ENCODE measurements around the gene C11orf58. TPM values are rescaled to one million over a fixed set of nuclear protein-coding genes. Genes with fewer than 3 reads are reported as not detected.

C11orf58 gene
- polyA plus RNA-seq, 3 donors, result 44.8 to 102 (median 94.5) TPM

- H3K4me1 Mint-ChIP-seq, result peaks cover 3% of the 10 kb centered on the region
- H3K9ac ChIP-seq (ENCODE audit: insufficient read depth, low read length, poor library complexity, severe bottlenecking), result no peak overlapping the region
- H3K9me3 Mint-ChIP-seq, result no peaks in the 10 kb centered on the region
- no peaks in the 10 kb centered on the region for H3K4me1 ChIP-seq (ENCODE audit: control insufficient read depth in 1 of 2, insufficient read depth in 2 of 2, low read length in 2 of 2)
- peaks cover 81 to 91% of the 10 kb centered on the region in 2 donors for H3K36me3 Mint-ChIP-seq
- H3K79me2 ChIP-seq (ENCODE audit: insufficient read depth, low read length), result peaks cover 47% of the 10 kb centered on the region
- peaks cover 0 to 1% (median 0%) of the 10 kb centered on the region in 3 donors for H3K27me3 Mint-ChIP-seq (ENCODE audit: low read depth in 3 of 3)
- no peak overlapping the region for H2AFZ ChIP-seq (ENCODE audit: insufficient read depth, low read depth, low read length, poor library complexity, severe bottlenecking)
- H3K27me3 ChIP-seq (ENCODE audit: control insufficient read depth in 2 of 2, insufficient read depth in 2 of 2, low read length in 2 of 2), result no peaks in the 10 kb centered on the region
- H3K4me3 ChIP-seq (replicated peaks in 1 of 3; ENCODE audit: low read depth in 2 of 3, low read length in 3 of 3), result no peak overlapping the region
- peaks cover 76% of the 10 kb centered on the region for H4K20me1 ChIP-seq (ENCODE audit: insufficient read depth, low read length)
- no peak for TF ChIP-seq CTCF (IDR thresholded peaks at IDR 0.05)
- no peak overlapping the region for H3K4me3 Mint-ChIP-seq
- H3K27ac Mint-ChIP-seq, result no peak overlapping the region
- no peak overlapping the region for H3K4me2 ChIP-seq (replicated peaks; ENCODE audit: extremely low read depth, low read length, poor library complexity, severe bottlenecking)
- intact Hi-C loops (cut with micrococcal nuclease), result no loop called here
- WGBS (ENCODE audit: insufficient coverage), result 88% methylated on average over 1 of the region's 1 CpG
- H3K9me3 ChIP-seq (replicated peaks in 1 of 2; ENCODE audit: control insufficient read depth in 1 of 2, insufficient read depth in 1 of 2, low read length in 2 of 2), result no peaks in the 10 kb centered on the region
- no peak for DNase-seq
- H3K36me3 ChIP-seq (replicated peaks in 1 of 2; ENCODE audit: control insufficient read depth in 1 of 2, insufficient read depth in 2 of 2, low read length in 2 of 2), result peaks cover 97 to 100% of the 10 kb centered on the region in 2 donors
- no peak overlapping the region for H3K27ac ChIP-seq (ENCODE audit: low read depth in 1 of 2, low read length in 2 of 2)
Measured at GRCh38 chr11:16749092-16749491, 10.6 kb downstream of the C11orf58 start.

- H3K79me2 ChIP-seq (ENCODE audit: insufficient read depth, low read length), result peaks cover 41% of the 10 kb centered on the region
- Mint-ChIP-seq H3K4me3 (no peak overlapping the region), H3K27me3 (ENCODE audit: low read depth in 3 of 3) (peaks cover 0 to 1% (median 0%) of the 10 kb centered on the region in 3 donors), H3K27ac (peak overlapping the region in 1 of 7 donors; percentile 35), H3K9me3 (no peaks in the 10 kb centered on the region), H3K4me1 (no peaks in the 10 kb centered on the region), H3K36me3 (peaks cover 80 to 91% of the 10 kb centered on the region in 2 donors)
- H3K4me3 ChIP-seq (replicated peaks in 1 of 3; ENCODE audit: low read depth in 2 of 3, low read length in 3 of 3), result no peak overlapping the region
- no CpG with 5 or more reads among the region's 2 CpGs for WGBS (ENCODE audit: insufficient coverage)
- no peaks in the 10 kb centered on the region for H3K27me3 ChIP-seq (ENCODE audit: control insufficient read depth in 2 of 2, insufficient read depth in 2 of 2, low read length in 2 of 2)
- H4K20me1 ChIP-seq (ENCODE audit: insufficient read depth, low read length), result peaks cover 70% of the 10 kb centered on the region
- H2AFZ ChIP-seq (ENCODE audit: insufficient read depth, low read depth, low read length, poor library complexity, severe bottlenecking), result no peak overlapping the region
- H3K4me1 ChIP-seq (ENCODE audit: control insufficient read depth in 1 of 2, insufficient read depth in 2 of 2, low read length in 2 of 2), result no peaks in the 10 kb centered on the region
- H3K27ac ChIP-seq (ENCODE audit: low read depth in 1 of 2, low read length in 2 of 2), result no peak overlapping the region
- intact Hi-C loops (cut with micrococcal nuclease), result no loop called here
- H3K9me3 ChIP-seq (replicated peaks in 1 of 2; ENCODE audit: control insufficient read depth in 1 of 2, insufficient read depth in 1 of 2, low read length in 2 of 2), result no peaks in the 10 kb centered on the region
- no peak overlapping the region for H3K9ac ChIP-seq (ENCODE audit: insufficient read depth, low read length, poor library complexity, severe bottlenecking)
- TF ChIP-seq CTCF (IDR thresholded peaks at IDR 0.05), result no peak
- H3K36me3 ChIP-seq (replicated peaks in 1 of 2; ENCODE audit: control insufficient read depth in 1 of 2, insufficient read depth in 2 of 2, low read length in 2 of 2), result peaks cover 94 to 100% of the 10 kb centered on the region in 2 donors
- no peak for DNase-seq
- H3K4me2 ChIP-seq (replicated peaks; ENCODE audit: extremely low read depth, low read length, poor library complexity, severe bottlenecking), result no peak overlapping the region
Measured at GRCh38 chr11:16749666-16750065, 11.2 kb downstream of the C11orf58 start.

All from CD14-positive monocyte (primary cell).